Inflammatory macrophage treated with lipopolysaccharide for 1 hour (primary cell): ENCODE data around the gene NUP88.

Source experiments
- DNase-seq, 2 donors: peaks; one replicate each; pipeline ENCODE4 v3.0.0-alpha.2; 2020 to 2022

NUP88 gene

GRCh38 chr17:5418858-5419355 is 555 bp downstream of the NUP88 start:
- peak; percentile 46 to 47 for DNase-seq

- no peak for DNase-seq
Measured at GRCh38 chr17:5416901-5417300, 2.6 kb downstream of the NUP88 start.

DNA sequence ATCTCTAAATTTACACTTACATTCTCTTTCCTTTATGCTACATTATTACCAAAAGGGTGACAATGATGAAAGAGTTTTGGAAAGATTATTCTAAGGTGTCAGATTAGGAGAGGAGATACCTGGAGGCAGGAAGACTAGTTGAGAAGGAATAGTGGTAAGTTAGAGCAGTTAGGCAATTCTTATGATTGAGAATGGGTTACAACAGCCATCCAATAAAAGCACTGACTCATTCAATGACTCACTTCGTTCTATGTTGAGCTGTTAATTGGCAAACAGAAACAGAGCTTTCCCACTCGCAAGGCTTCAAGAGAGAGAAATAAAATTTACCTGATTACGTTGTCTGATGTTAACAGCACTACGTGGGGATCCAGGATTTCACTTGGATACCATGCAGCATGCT is 5.8 kb downstream of the NUP88 start:
- peak; percentile 44 to 53 for DNase-seq

DNA sequence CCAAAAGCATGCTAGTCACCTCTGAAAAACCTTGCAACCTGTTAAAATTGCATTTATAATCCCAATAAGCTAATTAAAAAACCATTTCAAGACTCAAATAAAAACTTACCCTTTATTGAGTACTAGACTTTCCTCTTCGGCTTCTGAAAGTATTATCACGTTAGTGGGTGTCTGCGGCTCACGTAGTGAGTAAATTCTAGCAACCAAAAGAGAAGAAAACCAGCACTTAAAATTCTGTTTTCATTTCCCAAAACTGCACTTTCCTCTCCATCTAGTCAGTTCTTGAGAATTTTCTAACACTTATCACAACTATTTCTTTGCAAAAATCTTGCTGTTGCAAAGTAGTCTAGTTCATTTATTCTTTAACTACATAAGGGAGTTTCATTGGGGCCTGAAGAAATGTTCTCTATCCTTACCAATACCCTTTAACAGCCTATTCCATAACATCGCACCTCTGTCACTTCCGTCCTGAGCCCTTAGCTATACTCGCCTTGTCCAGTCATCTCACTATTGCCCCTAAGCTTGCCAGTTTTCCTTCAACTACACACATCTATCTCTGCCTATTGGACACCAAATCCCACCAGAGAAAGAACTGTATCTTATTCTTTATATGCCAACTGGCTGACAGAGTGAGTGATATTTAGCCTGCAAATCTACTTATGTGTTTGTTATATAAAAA is 8.7 kb downstream of the NUP88 start:
- DNase-seq, result no peak

DNA sequence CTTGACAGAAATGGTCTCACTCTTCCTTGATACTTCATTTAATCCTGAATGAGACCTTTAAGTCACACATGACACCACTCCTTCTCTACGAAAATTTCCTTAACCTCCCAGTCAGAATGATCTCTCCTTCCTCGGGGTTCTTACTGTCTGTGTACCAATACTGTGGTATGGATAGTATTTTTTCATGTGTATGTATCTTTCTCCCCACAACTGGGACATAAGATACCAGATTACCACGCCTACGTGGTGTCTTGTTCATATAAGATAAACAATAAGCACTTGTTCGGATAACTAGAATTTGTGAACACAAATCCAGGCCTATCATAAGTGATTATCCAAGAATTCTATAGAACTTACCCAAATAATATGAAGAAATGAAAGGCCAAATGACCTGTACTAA is 11.3 kb downstream of the NUP88 start:
- DNase-seq, result no peak

DNA sequence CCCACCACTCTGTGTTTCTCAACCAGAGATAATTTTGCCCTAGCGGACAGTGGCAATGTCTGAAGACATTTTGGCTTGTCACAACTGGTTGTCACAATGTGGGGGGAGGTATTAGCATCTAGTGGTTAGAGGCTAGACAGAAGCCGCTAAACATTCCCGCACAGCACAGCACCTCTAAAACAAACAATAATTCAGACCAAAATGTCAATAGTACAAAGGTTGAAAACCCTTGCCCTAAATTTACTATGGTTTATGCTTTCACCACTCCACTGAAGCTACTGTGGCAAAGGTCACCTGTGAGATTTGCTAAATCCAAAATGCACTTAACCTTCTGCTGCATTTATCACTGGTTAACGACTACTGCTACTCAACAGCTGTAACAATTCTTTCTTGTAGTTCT is 14.1 kb downstream of the NUP88 start:
- no peak for DNase-seq

GRCh38 chr17:5399767-5400166 is 19.7 kb downstream of the NUP88 start:
- DNase-seq, result no peak

DNA sequence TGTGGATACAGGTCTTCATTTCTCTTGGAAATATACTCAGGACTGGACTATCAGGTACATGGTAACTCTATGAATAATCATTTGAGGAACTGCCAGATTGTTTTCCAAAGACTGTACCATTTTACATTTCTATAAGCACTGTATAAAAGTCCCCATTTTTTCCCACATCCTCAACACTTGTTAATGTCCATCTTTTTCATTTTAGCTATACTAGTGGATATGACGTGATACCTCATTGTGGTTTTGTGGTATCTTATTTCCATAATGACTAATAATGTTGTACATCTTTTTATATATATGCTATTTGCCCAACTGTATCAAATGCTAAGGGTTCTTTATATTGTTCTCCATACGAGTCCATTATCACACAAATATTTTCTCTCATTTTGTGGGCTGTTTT is 22.9 kb downstream of the NUP88 start:
- DNase-seq, result no peak

DNA sequence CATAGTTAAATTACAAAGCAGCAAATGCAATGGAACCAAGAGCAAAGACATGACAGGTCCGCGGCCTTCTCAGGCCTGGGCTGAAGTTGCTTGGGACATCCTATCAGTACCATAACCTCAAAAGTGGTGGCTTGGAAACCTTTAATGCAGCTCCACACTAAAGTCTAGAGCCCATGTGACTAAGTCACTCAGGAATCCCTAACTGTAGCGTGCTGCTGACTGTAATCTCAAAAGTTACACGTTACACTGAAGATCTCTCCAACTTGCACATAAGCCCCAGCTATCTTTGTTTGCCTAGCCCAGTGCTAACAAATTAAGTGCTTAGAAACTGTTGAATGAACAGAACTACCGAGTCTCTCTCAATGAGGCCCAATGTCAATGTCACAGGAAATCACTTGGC is 27.8 kb downstream of the NUP88 start:
- DNase-seq, result no peak

- DNase-seq, result no peak
Measured at GRCh38 chr17:5381542-5381941, 37.9 kb downstream of the NUP88 start.

GRCh38 chr17:5380491-5381135 is 38.8 kb downstream of the NUP88 start:
- no peak for DNase-seq

DNA sequence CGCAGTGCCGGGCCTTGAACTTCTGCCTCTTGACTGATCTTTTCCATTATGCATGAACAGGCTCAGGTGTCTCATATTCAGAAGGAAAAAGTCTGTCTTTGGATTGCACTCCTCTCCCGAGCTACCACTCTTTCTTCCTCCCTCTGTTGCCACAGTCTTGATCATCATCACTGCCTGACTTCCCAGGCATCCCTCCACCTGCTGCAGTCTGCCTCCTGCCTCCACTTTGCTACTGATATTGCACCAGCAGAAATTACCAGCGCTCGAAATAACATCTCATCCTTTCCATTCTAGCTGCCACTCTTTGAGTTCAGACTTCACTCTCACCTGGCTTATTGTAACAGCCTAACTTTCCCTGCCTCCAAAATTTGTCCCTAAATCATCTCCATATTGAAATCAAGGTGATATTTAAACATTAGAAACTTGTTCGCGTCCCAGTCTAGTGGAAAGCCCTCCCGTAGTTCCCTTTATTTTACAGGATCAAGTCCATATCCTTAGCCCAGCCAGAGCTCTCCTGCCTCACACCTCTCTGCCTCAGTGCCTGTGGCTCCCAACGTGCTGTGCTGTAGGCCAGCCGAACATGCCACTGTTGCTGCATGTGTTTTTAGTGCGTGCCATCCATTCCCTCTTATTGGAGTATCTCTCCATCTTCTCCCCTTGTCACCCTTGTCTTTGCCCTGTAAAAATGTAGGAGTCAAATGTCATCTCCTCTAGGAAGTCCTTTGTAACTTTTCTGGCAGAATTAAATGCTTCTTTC is 39.9 kb downstream of the NUP88 start:
- DNase-seq, result no peak

- DNase-seq, result peak; percentile 2 to 6
Measured at GRCh38 chr17:5378566-5379207, 40.8 kb downstream of the NUP88 start.

DNA sequence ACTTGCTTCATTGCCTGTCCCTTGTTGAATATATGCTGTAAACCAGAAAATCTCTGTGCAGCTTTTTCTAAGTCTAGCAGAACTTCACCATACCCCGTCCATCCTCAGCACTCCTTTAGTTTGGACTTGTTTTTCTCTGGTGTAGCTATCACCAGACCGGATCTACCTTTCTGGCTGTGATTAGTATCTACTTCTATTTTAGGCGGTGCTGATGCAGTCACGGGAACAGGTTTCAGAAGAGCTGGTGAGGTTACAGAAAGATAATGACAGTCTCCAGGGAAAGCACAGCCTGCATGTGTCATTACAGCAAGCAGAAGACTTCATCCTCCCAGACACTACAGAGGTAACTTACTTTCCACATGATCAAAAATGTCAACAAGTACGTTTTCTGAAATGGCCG is 46.4 kb downstream of the NUP88 start:
- no peak for DNase-seq

GRCh38 chr17:5370411-5370810 is 49.1 kb downstream of the NUP88 start:
- DNase-seq, result no peak

- no peak for DNase-seq
Measured at GRCh38 chr17:5365831-5366230, 53.6 kb downstream of the NUP88 start.

DNA sequence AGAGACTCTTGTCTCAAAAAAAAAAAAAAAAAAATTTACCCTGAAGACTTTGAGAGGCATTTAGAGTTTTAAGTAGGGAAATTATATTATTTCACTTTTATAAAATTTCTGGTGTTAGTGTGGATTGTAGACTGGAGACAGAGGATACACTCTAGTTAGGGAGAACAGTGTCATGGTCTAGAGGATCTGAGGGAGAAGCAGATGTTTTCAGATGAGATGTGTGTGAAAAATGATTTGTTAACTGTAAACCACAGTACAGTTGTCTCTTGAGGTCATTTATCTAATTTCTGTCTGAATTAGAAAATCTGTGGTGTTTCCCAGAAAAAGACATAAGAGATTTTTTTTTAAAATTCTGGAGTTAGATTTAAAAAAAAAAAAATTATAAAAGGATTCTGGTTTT is 54.8 kb downstream of the NUP88 start:
- no peak for DNase-seq

DNA sequence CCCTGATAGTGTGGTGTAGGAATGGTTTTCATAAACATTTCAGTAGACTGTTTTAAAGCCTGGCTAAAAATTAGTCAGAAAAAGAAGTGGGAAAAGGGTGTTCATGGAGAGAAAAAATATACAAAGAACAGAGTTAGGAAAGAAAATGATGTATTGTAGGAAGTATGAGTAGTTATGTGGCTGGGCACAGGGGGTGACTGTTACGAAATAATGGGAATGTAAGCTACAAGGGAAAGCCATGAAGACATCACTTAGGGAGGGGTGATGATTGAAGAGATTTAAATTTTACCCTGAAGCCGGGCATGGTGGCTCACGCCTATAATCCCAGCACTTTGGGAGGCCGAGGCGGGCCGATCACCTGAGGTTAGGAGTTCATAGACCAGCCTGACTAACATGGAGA is 55.3 kb downstream of the NUP88 start:
- DNase-seq, result peak in 1 of 2 donors; percentile 6

DNA sequence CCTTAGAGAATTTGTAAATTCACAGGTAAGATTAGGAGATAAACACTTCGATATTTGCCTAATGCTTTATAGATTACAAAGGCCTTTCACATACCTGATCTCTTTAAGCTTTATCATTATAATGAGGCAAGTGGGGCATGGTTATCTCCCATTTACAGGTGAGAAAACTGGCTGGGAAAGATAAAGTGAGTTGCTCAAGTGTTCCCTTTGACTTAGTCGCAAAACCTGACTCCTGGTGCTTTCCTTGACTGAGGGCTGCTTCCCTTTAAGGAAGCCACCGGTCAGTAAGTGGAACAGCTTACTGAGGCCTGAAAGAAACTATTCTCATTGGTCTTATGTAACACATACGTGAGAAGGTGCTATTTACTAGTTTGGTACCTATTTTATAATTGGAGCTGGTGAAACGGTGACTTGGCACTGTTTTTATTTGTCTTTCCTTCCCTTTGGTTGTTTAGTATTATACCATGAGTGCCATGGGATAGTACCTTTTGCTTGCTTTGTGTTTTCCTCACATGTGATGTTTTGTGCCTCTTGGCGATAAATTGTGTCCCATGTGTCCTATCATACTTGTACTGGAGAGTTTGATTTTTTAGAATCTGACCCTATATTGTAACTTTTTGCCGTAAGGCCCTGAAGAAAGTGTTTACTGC is 57.2 kb downstream of the NUP88 start:
- DNase-seq, result no peak

DNA sequence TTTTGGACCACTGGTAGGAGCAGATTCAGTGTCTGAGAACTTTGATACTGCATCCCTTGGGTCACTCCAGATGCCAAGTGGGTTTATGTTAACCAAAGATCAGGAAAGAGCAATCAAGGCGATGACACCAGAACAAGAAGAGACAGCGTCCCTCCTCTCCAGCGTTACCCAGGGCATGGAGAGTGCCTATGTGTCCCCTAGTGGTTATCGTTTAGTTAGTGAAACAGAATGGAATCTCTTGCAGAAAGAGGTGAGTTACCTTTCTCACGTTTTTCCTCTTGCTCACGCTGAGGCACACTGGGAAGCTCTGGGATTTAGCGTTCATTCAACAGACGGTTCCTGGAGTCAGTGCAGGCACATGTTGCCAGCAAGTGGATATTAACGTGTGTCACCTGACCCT is 58.0 kb downstream of the NUP88 start:
- no peak for DNase-seq

GRCh38 chr17:5355421-5356129 is 63.9 kb downstream of the NUP88 start:
- DNase-seq, result no peak

DNA sequence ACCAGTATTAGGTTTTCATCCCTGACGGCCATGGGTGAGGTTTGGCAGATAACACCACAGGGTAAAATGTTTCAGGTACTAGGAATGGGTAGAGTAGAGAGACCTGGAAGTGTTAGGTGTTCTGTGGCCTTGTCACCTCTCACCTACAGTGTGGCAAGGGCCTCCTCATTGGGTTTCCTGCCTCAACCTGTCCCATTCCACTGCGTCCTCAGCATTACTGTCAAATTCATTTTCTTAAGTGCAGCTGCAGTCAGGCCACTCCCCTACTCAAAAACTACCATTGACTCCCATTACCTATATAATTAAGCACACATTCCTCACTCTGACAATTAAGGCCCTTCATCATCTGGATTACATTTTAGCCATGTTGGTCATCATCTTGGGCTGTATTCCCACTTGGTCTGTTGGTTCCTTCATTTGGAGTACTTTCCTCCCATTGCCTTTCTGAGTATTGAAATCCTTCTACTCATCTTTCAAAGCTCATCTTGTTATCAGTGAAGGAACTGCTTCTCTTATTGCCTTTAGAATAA is 64.5 kb downstream of the NUP88 start:
- no peak for DNase-seq
